ENCODE measurements around the gene FOXD1.

GRCh38 chr5:73480500-73480899 is 31.9 kb upstream of the FOXD1 start:
- TF ChIP-seq, protein P1, sequence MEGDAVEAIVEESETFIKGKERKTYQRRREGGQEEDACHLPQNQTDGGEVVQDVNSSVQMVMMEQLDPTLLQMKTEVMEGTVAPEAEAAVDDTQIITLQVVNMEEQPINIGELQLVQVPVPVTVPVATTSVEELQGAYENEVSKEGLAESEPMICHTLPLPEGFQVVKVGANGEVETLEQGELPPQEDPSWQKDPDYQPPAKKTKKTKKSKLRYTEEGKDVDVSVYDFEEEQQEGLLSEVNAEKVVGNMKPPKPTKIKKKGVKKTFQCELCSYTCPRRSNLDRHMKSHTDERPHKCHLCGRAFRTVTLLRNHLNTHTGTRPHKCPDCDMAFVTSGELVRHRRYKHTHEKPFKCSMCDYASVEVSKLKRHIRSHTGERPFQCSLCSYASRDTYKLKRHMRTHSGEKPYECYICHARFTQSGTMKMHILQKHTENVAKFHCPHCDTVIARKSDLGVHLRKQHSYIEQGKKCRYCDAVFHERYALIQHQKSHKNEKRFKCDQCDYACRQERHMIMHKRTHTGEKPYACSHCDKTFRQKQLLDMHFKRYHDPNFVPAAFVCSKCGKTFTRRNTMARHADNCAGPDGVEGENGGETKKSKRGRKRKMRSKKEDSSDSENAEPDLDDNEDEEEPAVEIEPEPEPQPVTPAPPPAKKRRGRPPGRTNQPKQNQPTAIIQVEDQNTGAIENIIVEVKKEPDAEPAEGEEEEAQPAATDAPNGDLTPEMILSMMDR (IDR thresholded peaks at IDR 0.05), result no peak
- TF ChIP-seq POLR2A (IDR thresholded peaks at IDR 0.05), result no peak

Measured in testis (tissue), 2 donors.